GM12872 (cell line): Measurements from ENCODE around the gene NEDD4L.

ENCODE experiments used
- TF ChIP-seq, protein P1 (sequence below): IDR thresholded peaks from 3 replicates; pipeline ENCODE4 v1.5.1; 2011; ENCODE audit warnings: low read depth, mild to moderate bottlenecking, low read length, moderate library complexity; ENCODE audit not compliant: insufficient read depth

NEDD4L gene

DNA sequence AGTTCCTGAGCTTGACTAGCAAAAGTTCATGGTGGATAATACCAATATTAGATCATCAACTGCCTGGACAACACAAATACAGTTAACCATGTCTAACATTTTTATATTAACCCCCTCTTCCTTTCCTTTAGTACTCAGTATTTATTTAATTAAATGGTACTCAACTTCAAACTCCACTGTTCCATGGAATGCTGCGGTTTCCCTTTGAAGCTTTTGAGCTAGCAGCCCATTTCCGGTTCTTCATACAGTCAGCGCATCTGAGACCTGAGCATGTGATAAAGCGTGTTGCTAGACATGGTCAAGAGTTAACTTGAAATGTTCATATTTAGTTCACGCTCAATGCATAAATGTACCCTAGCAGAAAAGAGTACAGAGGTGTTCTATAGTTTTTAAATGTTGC, 306.5 kb downstream of the NEDD4L start:
- TF ChIP-seq, protein P1, sequence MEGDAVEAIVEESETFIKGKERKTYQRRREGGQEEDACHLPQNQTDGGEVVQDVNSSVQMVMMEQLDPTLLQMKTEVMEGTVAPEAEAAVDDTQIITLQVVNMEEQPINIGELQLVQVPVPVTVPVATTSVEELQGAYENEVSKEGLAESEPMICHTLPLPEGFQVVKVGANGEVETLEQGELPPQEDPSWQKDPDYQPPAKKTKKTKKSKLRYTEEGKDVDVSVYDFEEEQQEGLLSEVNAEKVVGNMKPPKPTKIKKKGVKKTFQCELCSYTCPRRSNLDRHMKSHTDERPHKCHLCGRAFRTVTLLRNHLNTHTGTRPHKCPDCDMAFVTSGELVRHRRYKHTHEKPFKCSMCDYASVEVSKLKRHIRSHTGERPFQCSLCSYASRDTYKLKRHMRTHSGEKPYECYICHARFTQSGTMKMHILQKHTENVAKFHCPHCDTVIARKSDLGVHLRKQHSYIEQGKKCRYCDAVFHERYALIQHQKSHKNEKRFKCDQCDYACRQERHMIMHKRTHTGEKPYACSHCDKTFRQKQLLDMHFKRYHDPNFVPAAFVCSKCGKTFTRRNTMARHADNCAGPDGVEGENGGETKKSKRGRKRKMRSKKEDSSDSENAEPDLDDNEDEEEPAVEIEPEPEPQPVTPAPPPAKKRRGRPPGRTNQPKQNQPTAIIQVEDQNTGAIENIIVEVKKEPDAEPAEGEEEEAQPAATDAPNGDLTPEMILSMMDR = no peak

DNA sequence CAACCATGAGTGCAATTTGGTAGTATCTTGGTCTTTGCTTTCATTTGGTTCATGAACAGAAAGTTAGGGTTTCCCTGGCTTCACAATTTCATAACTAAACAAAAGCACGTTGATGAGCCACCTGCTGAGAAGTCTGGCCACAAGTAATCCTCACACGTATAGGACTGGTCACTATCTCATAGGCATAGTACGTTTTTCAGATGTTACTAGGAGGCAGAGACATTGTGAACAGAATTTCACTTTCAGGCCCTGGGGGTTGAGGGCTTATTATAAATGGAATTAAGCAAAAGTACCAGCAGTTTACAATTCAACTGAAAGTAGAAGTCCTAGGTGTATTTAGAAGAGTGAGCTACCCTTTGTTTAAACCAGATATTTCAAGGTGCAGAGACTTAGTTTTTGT, 307.8 kb downstream of the NEDD4L start:
- TF ChIP-seq, protein P1 = no peak

DNA sequence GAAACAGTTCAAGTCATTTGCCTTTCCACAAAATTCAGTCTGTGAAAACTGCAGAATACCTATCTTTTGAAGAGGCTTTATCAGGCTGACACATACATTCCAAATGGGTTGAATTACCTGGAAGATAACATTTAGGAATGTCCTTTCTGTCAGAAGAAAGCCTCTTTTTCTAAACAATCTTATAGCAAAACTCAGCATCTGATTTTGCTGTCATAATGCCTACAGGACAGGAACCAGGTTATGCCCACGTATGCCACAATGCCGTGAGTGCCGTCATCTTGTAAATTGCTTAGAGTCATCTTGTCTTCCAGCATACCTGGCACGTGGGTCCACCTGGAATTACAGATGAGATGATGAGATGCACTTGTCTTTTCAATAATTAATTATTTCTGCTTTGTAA, 309.6 kb downstream of the NEDD4L start:
- TF ChIP-seq, protein P1 = no peak

DNA sequence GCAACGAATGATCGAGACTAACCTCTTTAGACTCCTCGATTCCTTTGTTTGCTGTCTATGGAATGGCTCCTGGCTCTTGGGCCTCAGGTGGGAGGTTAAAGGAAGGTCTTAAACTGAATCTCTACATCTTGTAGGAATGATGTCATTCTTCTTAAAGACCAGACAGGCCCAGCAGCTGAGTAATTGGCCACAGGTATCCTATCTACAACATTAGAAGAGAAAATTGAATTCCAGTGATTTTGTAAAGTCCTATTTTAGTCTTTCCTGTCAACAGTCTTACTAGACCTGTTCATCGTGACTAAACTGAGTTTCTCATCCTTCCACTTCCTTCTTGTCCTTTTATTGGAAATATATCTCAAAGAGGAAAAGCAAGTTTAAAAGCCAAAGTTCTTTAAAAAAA, 310.0 kb downstream of the NEDD4L start:
- TF ChIP-seq, protein P1 = no peak

DNA sequence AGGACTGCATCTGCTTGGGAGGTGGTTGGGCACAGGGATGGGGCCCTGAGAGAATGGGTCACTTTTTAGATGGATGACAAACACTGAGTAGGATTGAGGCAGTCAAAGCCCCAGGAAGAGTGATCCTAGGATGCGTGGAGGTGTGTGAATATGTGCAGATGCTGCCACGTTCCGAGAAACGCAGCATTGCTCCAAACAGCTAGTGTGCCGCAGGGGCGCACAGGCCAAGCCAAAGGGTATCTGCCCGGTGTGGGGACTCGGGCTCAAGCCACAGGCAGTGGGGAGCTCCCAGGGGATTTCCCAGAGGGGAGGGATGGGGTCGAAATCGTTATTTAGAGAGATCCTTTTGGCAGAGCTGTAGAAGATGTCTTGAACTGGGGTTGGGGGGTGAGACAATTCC, 310.8 kb downstream of the NEDD4L start:
- TF ChIP-seq, protein P1 = no peak

DNA sequence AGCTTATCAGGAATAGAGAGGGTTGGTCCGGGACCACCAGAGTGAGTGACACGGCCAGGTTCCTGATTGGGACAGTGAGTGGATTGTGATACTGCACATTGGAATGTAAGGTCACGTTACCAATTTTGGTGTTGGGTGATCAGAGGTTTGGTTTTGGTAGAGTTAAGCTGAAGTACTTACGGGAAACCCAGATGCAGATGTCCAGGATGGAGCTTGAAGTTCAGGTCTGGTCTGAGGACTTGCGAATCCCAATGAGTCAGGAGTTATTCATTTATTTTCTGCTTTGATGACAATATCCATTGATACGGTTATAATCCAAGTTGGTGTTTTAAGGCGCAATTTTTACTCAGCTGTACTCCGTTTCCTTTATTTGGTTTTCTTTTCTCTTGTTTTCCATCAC, 311.2 kb downstream of the NEDD4L start:
- TF ChIP-seq, protein P1 = no peak

DNA sequence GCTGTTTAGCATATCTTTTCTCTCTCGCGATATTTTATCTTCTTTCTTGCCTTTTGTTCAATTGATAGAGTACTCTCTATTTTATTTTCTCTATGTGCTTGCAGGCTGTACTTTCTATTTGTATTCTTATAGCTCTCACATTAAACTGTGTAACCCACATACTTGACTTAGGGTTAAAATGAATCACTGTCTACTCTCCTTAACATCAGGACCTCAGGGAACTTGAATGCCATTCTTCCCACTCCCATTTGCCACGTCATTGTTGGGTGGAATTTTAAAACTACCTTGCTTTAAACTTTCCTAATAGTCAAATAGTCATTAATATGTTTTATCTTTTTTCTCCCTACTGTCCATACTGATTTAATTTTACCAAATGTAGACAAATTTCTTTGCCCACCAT, 315.2 kb downstream of the NEDD4L start:
- TF ChIP-seq, protein P1 = no peak

DNA sequence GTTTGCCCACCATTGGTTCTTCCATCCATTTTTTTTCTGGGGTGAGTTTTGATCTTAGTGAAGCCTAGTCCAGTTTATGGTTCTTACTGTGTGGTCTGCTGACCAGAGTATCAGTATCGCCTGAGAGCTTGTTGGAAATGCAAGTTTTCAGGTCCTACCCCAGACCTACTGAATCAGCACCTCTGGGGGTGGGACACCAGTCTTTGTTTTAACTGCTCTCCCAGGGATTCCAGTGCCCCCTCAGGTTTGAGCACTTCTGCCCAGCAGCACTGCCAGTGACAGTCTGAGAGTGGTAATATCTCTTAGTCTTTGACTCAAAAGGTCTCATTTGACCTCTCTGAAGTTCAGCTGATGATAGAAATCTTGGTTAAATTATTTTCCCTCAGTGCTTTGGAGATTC, 315.6 kb downstream of the NEDD4L start:
- TF ChIP-seq, protein P1 = no peak
